MG63 (cell line): ENCODE data around the gene FAM78A. TPM values are rescaled to one million over a fixed set of nuclear protein-coding genes. Genes with fewer than 3 reads are reported as not detected.

Experiments used
- DNase-seq: peaks from one replicate; pipeline ENCODE4 v3.0.0-alpha.2; 2020
- H3K27me3 ChIP-seq: fragments of 250-450 bp; sonication (Bioruptor Pico); 2 replicates; pipeline ENCODE4 v1.5.1; 2020; ENCODE audit warnings: mild to moderate bottlenecking, moderate library complexity
- H3K36me3 ChIP-seq: fragments of 250-450 bp; sonication (Bioruptor Pico); 2 replicates; pipeline ENCODE4 v1.5.1; 2020; ENCODE audit warnings: mild to moderate bottlenecking, moderate library complexity
- H3K4me3 ChIP-seq: fragments of 250-450 bp; sonication (Bioruptor Pico); 2 replicates; pipeline ENCODE4 v1.5.1; 2020; ENCODE audit warnings: mild to moderate bottlenecking, moderate library complexity
- H3K9me3 ChIP-seq: fragments of 250-450 bp; sonication (Bioruptor Pico); 2 replicates; pipeline ENCODE4 v1.5.1; 2020; ENCODE audit warnings: mild to moderate bottlenecking, moderate library complexity
- total RNA-seq: library from RNA; depleted of rRNA; stranded (reverse); fragments of >200 nt; shearing (Covaris generic); gene quantifications from 2 replicates; pipeline ENCODE4 v1.2.3, GENCODE V29; 2014; ENCODE audit warnings: low replicate concordance

The FAM78A gene
- total RNA-seq, 1 experiment from 2014 or later: 0.82 TPM

GRCh38 chr9:131238402-131239021 is 37.8 kb downstream of the FAM78A start:
- no peak for DNase-seq
- Histone ChIP-seq H3K36me3 (peaks cover 6% of the 10 kb centered on the region; the same call in 1 of the 2 replicates), H3K27me3 (no peaks in the 10 kb centered on the region), H3K4me3 (no peak overlapping the region), H3K9me3 (no peaks in the 10 kb centered on the region)

GRCh38 chr9:131237931-131238401 is 38.3 kb downstream of the FAM78A start:
- Histone ChIP-seq H3K4me3 (no peak overlapping the region), H3K36me3 (peaks cover 10% of the 10 kb centered on the region; the same call in 1 of the 2 replicates), H3K9me3 (no peaks in the 10 kb centered on the region), H3K27me3 (no peaks in the 10 kb centered on the region)
- peak; percentile 80 for DNase-seq

- peaks cover 13% of the 10 kb centered on the region for H3K36me3 ChIP-seq
- DNase-seq: no peak
- H3K9me3 ChIP-seq: no peaks in the 10 kb centered on the region
- no peaks in the 10 kb centered on the region for H3K27me3 ChIP-seq
- H3K4me3 ChIP-seq: no peak overlapping the region
Observed at GRCh38 chr9:131237291-131237690, 39.0 kb downstream of the FAM78A start.

GRCh38 chr9:131236761-131237160 is 39.5 kb downstream of the FAM78A start:
- DNase-seq: no peak
- no peaks in the 10 kb centered on the region for H3K27me3 ChIP-seq
- no peak overlapping the region for H3K4me3 ChIP-seq
- H3K9me3 ChIP-seq: no peaks in the 10 kb centered on the region
- H3K36me3 ChIP-seq: peaks cover 17% of the 10 kb centered on the region

GRCh38 chr9:131236161-131236560 is 40.1 kb downstream of the FAM78A start:
- no peaks in the 10 kb centered on the region for H3K9me3 ChIP-seq
- DNase-seq: no peak
- H3K4me3 ChIP-seq: no peak overlapping the region
- no peaks in the 10 kb centered on the region for H3K27me3 ChIP-seq
- peaks cover 21% of the 10 kb centered on the region for H3K36me3 ChIP-seq

GRCh38 chr9:131235480-131235851 is 40.8 kb downstream of the FAM78A start:
- Histone ChIP-seq H3K36me3 (peaks cover 28% of the 10 kb centered on the region), H3K27me3 (no peaks in the 10 kb centered on the region), H3K4me3 (no peak overlapping the region), H3K9me3 (no peaks in the 10 kb centered on the region)
- no peak for DNase-seq

GRCh38 chr9:131234799-131235479 is 41.4 kb downstream of the FAM78A start:
- Histone ChIP-seq H3K4me3 (no peak overlapping the region), H3K27me3 (no peaks in the 10 kb centered on the region), H3K9me3 (no peaks in the 10 kb centered on the region), H3K36me3 (peaks cover 28% of the 10 kb centered on the region)
- DNase-seq: no peak

GRCh38 chr9:131233995-131234394 is 42.3 kb downstream of the FAM78A start:
- Histone ChIP-seq H3K36me3 (peaks cover 32% of the 10 kb centered on the region), H3K4me3 (no peak overlapping the region), H3K27me3 (no peaks in the 10 kb centered on the region)

GRCh38 chr9:131233556-131233955 is 42.8 kb downstream of the FAM78A start:
- Histone ChIP-seq H3K27me3 (no peaks in the 10 kb centered on the region), H3K36me3 (peaks cover 37% of the 10 kb centered on the region), H3K4me3 (no peak overlapping the region), H3K9me3 (no peaks in the 10 kb centered on the region)
- DNase-seq: no peak

More at GRCh38 chr9:131233995-131234394, 42.3 kb downstream of the FAM78A start:
- no peak for DNase-seq
- no peaks in the 10 kb centered on the region for H3K9me3 ChIP-seq

GRCh38 chr9:131228988-131229387 is 47.3 kb downstream of the FAM78A start:
- DNase-seq: no peak
- Histone ChIP-seq H3K4me3 (no peak overlapping the region), H3K27me3 (no peaks in the 10 kb centered on the region), H3K9me3 (no peaks in the 10 kb centered on the region), H3K36me3 (peaks cover 44% of the 10 kb centered on the region)

- Histone ChIP-seq H3K27me3 (no peaks in the 10 kb centered on the region), H3K36me3 (peaks cover 37% of the 10 kb centered on the region), H3K9me3 (no peaks in the 10 kb centered on the region), H3K4me3 (no peak overlapping the region)
- no peak for DNase-seq
Observed at GRCh38 chr9:131227959-131228460, 48.3 kb downstream of the FAM78A start.

- peaks cover 38% of the 10 kb centered on the region for H3K36me3 ChIP-seq
- no peak for DNase-seq
- no peaks in the 10 kb centered on the region for H3K9me3 ChIP-seq
Observed at GRCh38 chr9:131227112-131227958, 49.0 kb downstream of the FAM78A start.

GRCh38 chr9:131226226-131226625 is 50.1 kb downstream of the FAM78A start:
- no peak overlapping the region for H3K4me3 ChIP-seq
- peaks cover 30% of the 10 kb centered on the region for H3K36me3 ChIP-seq
- no peaks in the 10 kb centered on the region for H3K9me3 ChIP-seq
- H3K27me3 ChIP-seq: no peaks in the 10 kb centered on the region
- DNase-seq: no peak

More at GRCh38 chr9:131227112-131227958, 49.0 kb downstream of the FAM78A start:
- Histone ChIP-seq H3K27me3 (no peaks in the 10 kb centered on the region), H3K4me3 (no peak overlapping the region)

- DNase-seq: no peak
- Histone ChIP-seq H3K9me3 (no peaks in the 10 kb centered on the region), H3K4me3 (no peak overlapping the region)
Observed at GRCh38 chr9:131222460-131222859, 53.9 kb downstream of the FAM78A start.

GRCh38 chr9:131220485-131220884 is 55.8 kb downstream of the FAM78A start:
- Histone ChIP-seq H3K36me3 (peaks cover 31% of the 10 kb centered on the region), H3K9me3 (no peaks in the 10 kb centered on the region), H3K4me3 (no peak overlapping the region), H3K27me3 (no peaks in the 10 kb centered on the region)
- DNase-seq: no peak

More at GRCh38 chr9:131222460-131222859, 53.9 kb downstream of the FAM78A start:
- H3K36me3 ChIP-seq: peaks cover 23% of the 10 kb centered on the region
- no peaks in the 10 kb centered on the region for H3K27me3 ChIP-seq

- Histone ChIP-seq H3K9me3 (no peaks in the 10 kb centered on the region), H3K27me3 (no peaks in the 10 kb centered on the region), H3K4me3 (no peak overlapping the region), H3K36me3 (peaks cover 26% of the 10 kb centered on the region)
- no peak for DNase-seq
Observed at GRCh38 chr9:131218370-131218769, 57.9 kb downstream of the FAM78A start.
